Keratinocyte (primary cell): ENCODE measurements around the gene RIBC1. TPM values are rescaled to one million over a fixed set of nuclear protein-coding genes. Genes with fewer than 3 reads are reported as not detected.

Source experiments
- DNase-seq: peaks from one replicate; pipeline ENCODE4 v3.0.0-alpha.2; 2011; ENCODE audit warnings: low read depth, missing footprints, low spot score
- FAIRE-seq: peaks from 2 replicates; lab custom pipeline; 2011; peaks lifted over from hg19 to GRCh38; lab: Jason Lieb, UNC
- H2AFZ ChIP-seq: 2 replicates; pipeline ENCODE4 v1.6.0; 2012; ENCODE audit warnings: low read length, control low read depth, inconsistent platforms; ENCODE audit not compliant: control insufficient read depth
- H3K27ac ChIP-seq: 2 replicates; pipeline ENCODE4 v1.5.1; 2011; ENCODE audit warnings: low read length; ENCODE audit not compliant: control insufficient read depth, insufficient read depth
- H3K27me3 ChIP-seq: 3 replicates; pipeline ENCODE4 v1.6.0; 2011; ENCODE audit warnings: low read length; ENCODE audit not compliant: control insufficient read depth, insufficient read depth; ENCODE audit errors: extremely low read depth
- H3K36me3 ChIP-seq, 2 experiments: 2 replicates in 1 of 2; 3 replicates in 1 of 2; pipeline ENCODE4 v1.5.1; 2011; ENCODE audit warnings: low read length in 2 of 2, mild to moderate bottlenecking in 1 of 2; ENCODE audit not compliant: control insufficient read depth in 2 of 2, insufficient read depth in 2 of 2; ENCODE audit errors: extremely low read depth in 1 of 2
- H3K4me1 ChIP-seq: 3 replicates; pipeline ENCODE4 v1.5.1; 2011; ENCODE audit warnings: low read length; ENCODE audit not compliant: control insufficient read depth, insufficient read depth; ENCODE audit errors: extremely low read depth
- H3K4me2 ChIP-seq: 3 replicates; pipeline ENCODE4 v1.6.0; 2011; ENCODE audit warnings: low read depth, low read length; ENCODE audit not compliant: control insufficient read depth, insufficient read depth; ENCODE audit errors: extremely low read depth
- H3K4me3 ChIP-seq, 3 experiments: fragments of 200-600 bp in 1 of 3; sonication (generic) in 1 of 3; 2 replicates in 2 of 3; 3 replicates in 1 of 3; pipeline ENCODE4 v1.5.1; 2011 to 2016; ENCODE audit warnings: low read length in 3 of 3, mild to moderate bottlenecking in 3 of 3, control low read depth in 2 of 3, inconsistent platforms in 1 of 3, low read depth in 1 of 3, mixed read lengths in 1 of 3, mixed run types in 1 of 3, moderate library complexity in 1 of 3; ENCODE audit not compliant: control insufficient read depth in 2 of 3, insufficient read depth in 2 of 3; ENCODE audit errors: extremely low read depth in 1 of 3
- H3K79me2 ChIP-seq: 2 replicates; pipeline ENCODE4 v1.6.0; 2012; ENCODE audit warnings: low read length; ENCODE audit not compliant: control insufficient read depth, insufficient read depth
- H3K9ac ChIP-seq: 3 replicates; pipeline ENCODE4 v1.6.0; 2011; ENCODE audit warnings: low read length; ENCODE audit not compliant: control insufficient read depth, insufficient read depth; ENCODE audit errors: extremely low read depth
- H3K9me1 ChIP-seq: 3 replicates; pipeline ENCODE4 v1.6.0; 2011; ENCODE audit warnings: low read length; ENCODE audit not compliant: control insufficient read depth, insufficient read depth; ENCODE audit errors: extremely low read depth
- H3K9me3 ChIP-seq: 2 replicates; pipeline ENCODE4 v1.5.1; 2012; ENCODE audit warnings: low read depth, low read length; ENCODE audit not compliant: control insufficient read depth
- H4K20me1 ChIP-seq: 3 replicates; pipeline ENCODE4 v1.6.0; 2011; ENCODE audit warnings: low read length; ENCODE audit not compliant: control insufficient read depth, insufficient read depth; ENCODE audit errors: extremely low read depth
- EZH2 ChIP-seq: IDR thresholded peaks from one replicate; pipeline ENCODE4 v1.6.1; 2012; ENCODE audit warnings: inconsistent platforms, mild to moderate bottlenecking, low read length, moderate library complexity
- dilution Hi-C: fragments of 300-500 bp; cut with MboI; formaldehyde crosslinking; loops from one replicate; pipeline ENCODE4 v1.7.0; 2020; ENCODE audit warnings: low sequenced_read_pairs; ENCODE audit not compliant: extremely low pct_ligation_motif_present
- polyA plus RNA-seq, 5 experiments: library from polyadenylated mRNA; depleted of rRNA in 3 of 5; stranded (reverse) in 3 of 5; stranded (forward) in 1 of 5; unstranded in 1 of 5; fragments of >200 nt; gene quantifications; 1 replicate in 1 of 5; 2 replicates in 3 of 5; 3 replicates in 1 of 5; pipeline versions ENCODE4 v1.2.1 to v1.2.3, GENCODE V29; 2011 to 2012; ENCODE audit warnings: missing spikeins in 2 of 5, low read depth in 1 of 5, low replicate concordance in 1 of 5
- TF ChIP-seq, protein P1 (sequence below), 3 experiments: IDR thresholded peaks in 1 of 3; conservative IDR thresholded peaks in 1 of 3; optimal IDR thresholded peaks in 1 of 3; 2 replicates in 2 of 3; 3 replicates in 1 of 3; pipeline versions ENCODE3 to v1.5.1; 2011; ENCODE audit warnings: low read length in 3 of 3, mild to moderate bottlenecking in 3 of 3, moderate library complexity in 2 of 3, control low read depth in 1 of 3, inconsistent platforms in 1 of 3; ENCODE audit not compliant: insufficient read depth in 2 of 3; ENCODE audit errors: extremely low read depth in 1 of 3

RIBC1 gene
- polyA plus RNA-seq, 1 donor (not counting 4 experiments of a cell fraction or from before 2014, with no cell fraction given): 0.42 TPM

DNA sequence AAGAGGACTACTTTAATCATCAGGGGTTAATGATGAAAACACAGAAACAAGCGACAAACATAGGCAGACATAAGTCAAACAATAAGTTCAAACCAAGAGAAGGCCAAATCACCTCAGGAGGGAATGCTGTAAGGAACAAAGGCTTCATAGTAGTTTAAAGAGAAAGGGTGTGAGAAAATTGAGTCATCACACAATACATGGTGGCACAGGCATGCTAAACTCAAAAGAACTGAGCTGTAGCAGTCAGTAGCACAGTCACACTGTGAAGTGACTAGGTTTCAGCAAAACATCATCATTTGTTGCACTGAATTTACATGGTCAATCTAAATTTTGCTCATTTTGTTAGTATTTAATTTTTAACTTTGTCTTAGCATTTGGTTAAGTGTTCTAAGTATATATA is 24.5 kb upstream of the RIBC1 start:
- H3K36me3 ChIP-seq: peaks cover 8 to 21% of the 10 kb centered on the region in 2 experiments
- no peak for FAIRE-seq
- no peak overlapping the region for H2AFZ ChIP-seq

DNA sequence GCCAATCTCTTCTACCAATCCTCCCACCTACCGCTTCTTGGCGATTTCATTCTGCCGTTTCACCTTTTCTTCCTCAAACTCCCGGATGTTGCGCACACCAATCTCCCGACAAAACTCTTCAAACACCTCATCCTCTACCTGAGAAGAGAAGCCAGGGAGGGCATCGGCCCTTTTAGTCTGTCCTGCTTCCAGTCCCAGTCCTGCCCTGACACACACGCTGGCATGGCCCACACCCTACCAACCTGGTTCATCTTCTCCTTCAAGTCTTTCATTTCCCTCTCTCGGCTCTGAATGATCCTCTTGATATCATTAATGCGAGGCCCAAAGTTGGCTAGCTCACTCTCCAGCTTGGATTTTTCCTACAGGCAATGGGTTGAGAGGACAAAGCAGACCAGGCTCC is 19.1 kb upstream of the RIBC1 start:
- Histone ChIP-seq H3K27me3 (no peaks in the 10 kb centered on the region), H3K27ac (no peak overlapping the region), H3K9me1 (no peaks in the 10 kb centered on the region), H3K4me1 (no peaks in the 10 kb centered on the region), H3K4me2 (no peak overlapping the region), H2AFZ (no peak overlapping the region), H3K9ac (no peak overlapping the region), H3K9me3 (no peaks in the 10 kb centered on the region), H3K79me2 (no peaks in the 10 kb centered on the region), H4K20me1 (no peaks in the 10 kb centered on the region), H3K4me3 (no peak overlapping the region), H3K36me3 (peaks cover 25 to 30% of the 10 kb centered on the region in 2 experiments)
- dilution Hi-C loops: no loop called here
- FAIRE-seq (no peak), DNase-seq (no peak)
- TF ChIP-seq EZH2: no peak
- TF ChIP-seq, protein P1, sequence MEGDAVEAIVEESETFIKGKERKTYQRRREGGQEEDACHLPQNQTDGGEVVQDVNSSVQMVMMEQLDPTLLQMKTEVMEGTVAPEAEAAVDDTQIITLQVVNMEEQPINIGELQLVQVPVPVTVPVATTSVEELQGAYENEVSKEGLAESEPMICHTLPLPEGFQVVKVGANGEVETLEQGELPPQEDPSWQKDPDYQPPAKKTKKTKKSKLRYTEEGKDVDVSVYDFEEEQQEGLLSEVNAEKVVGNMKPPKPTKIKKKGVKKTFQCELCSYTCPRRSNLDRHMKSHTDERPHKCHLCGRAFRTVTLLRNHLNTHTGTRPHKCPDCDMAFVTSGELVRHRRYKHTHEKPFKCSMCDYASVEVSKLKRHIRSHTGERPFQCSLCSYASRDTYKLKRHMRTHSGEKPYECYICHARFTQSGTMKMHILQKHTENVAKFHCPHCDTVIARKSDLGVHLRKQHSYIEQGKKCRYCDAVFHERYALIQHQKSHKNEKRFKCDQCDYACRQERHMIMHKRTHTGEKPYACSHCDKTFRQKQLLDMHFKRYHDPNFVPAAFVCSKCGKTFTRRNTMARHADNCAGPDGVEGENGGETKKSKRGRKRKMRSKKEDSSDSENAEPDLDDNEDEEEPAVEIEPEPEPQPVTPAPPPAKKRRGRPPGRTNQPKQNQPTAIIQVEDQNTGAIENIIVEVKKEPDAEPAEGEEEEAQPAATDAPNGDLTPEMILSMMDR (optimal IDR thresholded peaks at IDR 0.05 in 1 of 3, IDR thresholded peaks at IDR 0.05 in 1 of 3, conservative IDR thresholded peaks at IDR 0.05 in 1 of 3; ENCODE audit: extremely low read depth in 1 of 3, insufficient read depth in 2 of 3, low read length in 3 of 3): no peak

More for the DNA sequence above, 24.5 kb upstream of the RIBC1 start:
- Histone ChIP-seq H3K4me2 (no peak overlapping the region), H3K9ac (no peak overlapping the region), H3K27me3 (no peaks in the 10 kb centered on the region), H3K9me3 (no peaks in the 10 kb centered on the region), H3K4me1 (no peaks in the 10 kb centered on the region), H4K20me1 (no peaks in the 10 kb centered on the region), H3K4me3 (no peak overlapping the region), H3K79me2 (no peaks in the 10 kb centered on the region), H3K27ac (no peak overlapping the region), H3K9me1 (no peaks in the 10 kb centered on the region)
- no peak for DNase-seq
- no peak for TF ChIP-seq EZH2
- TF ChIP-seq, protein P1 (optimal IDR thresholded peaks at IDR 0.05 in 1 of 3, IDR thresholded peaks at IDR 0.05 in 1 of 3, conservative IDR thresholded peaks at IDR 0.05 in 1 of 3; ENCODE audit: extremely low read depth in 1 of 3, insufficient read depth in 2 of 3, low read length in 3 of 3): no peak
- dilution Hi-C loops: no loop called here
